GM23248 (cell line): Measurements from ENCODE around the gene C5. TPM values are rescaled to one million over a fixed set of nuclear protein-coding genes. Genes with fewer than 3 reads are reported as not detected.

ENCODE experiments used
- DNase-seq: peaks from one replicate; pipeline ENCODE4 v3.0.0-alpha.2; 2015
- H2AFZ ChIP-seq: fragments of 200-600 bp; sonication (generic); 2 replicates; pipeline ENCODE4 v1.6.1; 2016; ENCODE audit warnings: antibody characterized with exemption
- H3F3A ChIP-seq: fragments of 200-600 bp; sonication (generic); 2 replicates; pipeline ENCODE4 v1.6.1; 2016; ENCODE audit warnings: mild to moderate bottlenecking, antibody characterized with exemption, mixed run types; ENCODE audit not compliant: insufficient read depth
- H3K27ac ChIP-seq: fragments of 200-600 bp; sonication (generic); 2 replicates; pipeline ENCODE4 v1.5.1; 2016; ENCODE audit warnings: mild to moderate bottlenecking
- H3K27me3 ChIP-seq: fragments of 200-600 bp; sonication (generic); replicated peaks from 2 replicates; pipeline ENCODE4 v1.6.1; 2016; ENCODE audit warnings: mild to moderate bottlenecking; ENCODE audit not compliant: insufficient read depth
- H3K36me3 ChIP-seq: fragments of 200-600 bp; sonication (generic); 2 replicates; pipeline ENCODE4 v1.6.1; 2016; ENCODE audit warnings: low read depth, mild to moderate bottlenecking
- H3K4me1 ChIP-seq: fragments of 200-600 bp; sonication (generic); 2 replicates; pipeline ENCODE4 v1.6.1; 2016; ENCODE audit warnings: mild to moderate bottlenecking; ENCODE audit not compliant: insufficient read depth
- H3K4me2 ChIP-seq: fragments of 200-600 bp; sonication (generic); one replicate; pipeline ENCODE4 v1.6.1; 2016; ENCODE audit warnings: mild to moderate bottlenecking; ENCODE audit not compliant: unreplicated experiment
- H3K4me3 ChIP-seq: fragments of 200-600 bp; sonication (generic); 2 replicates; pipeline ENCODE4 v1.5.1; 2016; ENCODE audit warnings: mild to moderate bottlenecking
- H3K79me2 ChIP-seq: fragments of 200-600 bp; sonication (generic); 2 replicates; pipeline ENCODE4 v1.6.1; 2016; ENCODE audit warnings: mild to moderate bottlenecking; ENCODE audit not compliant: insufficient read depth
- H3K9ac ChIP-seq: fragments of 200-600 bp; sonication (generic); 2 replicates; pipeline ENCODE4 v1.6.1; 2016; ENCODE audit warnings: mild to moderate bottlenecking
- H3K9me2 ChIP-seq: fragments of 200-600 bp; sonication (generic); 2 replicates; pipeline ENCODE4 v1.6.1; 2016; ENCODE audit warnings: mixed run types, mild to moderate bottlenecking, moderate library complexity; ENCODE audit not compliant: insufficient read depth
- H3K9me3 ChIP-seq: fragments of 200-600 bp; sonication (generic); one replicate; pipeline ENCODE4 v1.6.1; 2017; ENCODE audit warnings: low read depth
- H4K20me1 ChIP-seq: fragments of 200-600 bp; sonication (generic); 2 replicates; pipeline ENCODE4 v1.6.0; 2016; ENCODE audit not compliant: insufficient read depth
- EZH2 ChIP-seq: fragments of 200-600 bp; sonication (generic); IDR thresholded peaks from 2 replicates; pipeline ENCODE4 v1.6.1; 2018; ENCODE audit warnings: antibody characterized with exemption, mild to moderate bottlenecking; ENCODE audit not compliant: insufficient read depth, poor library complexity, severe bottlenecking
- EZH2phosphoT487 ChIP-seq: fragments of 200-600 bp; sonication (generic); IDR thresholded peaks from 2 replicates; pipeline ENCODE4 v1.6.1; 2018; ENCODE audit warnings: antibody characterized with exemption, moderate library complexity, mild to moderate bottlenecking, low read depth; ENCODE audit not compliant: insufficient read depth
- WGBS, 2 experiments: methylation state at CpG; one replicate each; pipeline ENCODE4 v1.1.6; 2015 to 2017; ENCODE audit warnings: low lambda C conversion rate in 2 of 2, low coverage in 1 of 2; ENCODE audit errors: missing lambda C conversion rate in 2 of 2; 5-methylcytosine and 5-hydroxymethylcytosine counted together
- in situ Hi-C: fragments of 300-500 bp; cut with MboI; formaldehyde crosslinking; loops from 2 replicates; pipeline ENCODE4 v1.15.0; 2020
- polyA plus RNA-seq: library from polyadenylated mRNA; unstranded; fragments of >200 nt; fragmentation: Nextera tagmentation; extraction: Ambion mirVana; gene quantifications from 2 replicates; pipeline ENCODE4 v1.2.1, GENCODE V29; 2016
- total RNA-seq: library from RNA; depleted of rRNA; stranded (reverse); fragments of >200 nt; shearing (Covaris generic); gene quantifications from 2 replicates; pipeline ENCODE4 v1.2.3, GENCODE V29; 2014

C5 gene
- total and polyA plus RNA-seq, 2 experiments from 2014 or later = 1.2 to 1.6 TPM

DNA sequence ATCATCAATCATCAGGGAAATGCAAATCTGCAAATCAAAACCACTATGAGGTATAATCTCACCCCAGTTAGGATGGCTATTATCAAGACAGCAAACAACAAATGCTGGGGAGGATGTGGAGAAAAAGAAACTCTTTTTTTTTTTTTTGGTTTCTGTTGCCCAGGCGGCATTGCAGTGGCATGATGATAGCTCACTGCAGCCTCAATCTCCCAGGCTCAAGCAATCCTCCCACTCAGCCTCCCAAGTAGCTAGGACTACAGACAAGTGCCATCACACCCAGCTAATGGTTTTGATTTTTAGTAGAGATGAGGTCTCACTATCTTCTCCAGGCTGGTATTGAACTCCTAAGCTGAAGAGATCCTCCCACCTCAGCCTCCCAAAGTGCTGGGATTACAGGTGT is 19.3 kb upstream of the C5 start:
- in situ Hi-C loops = loop anchor here (5.0 to 10.0 kb wide), 2 partner anchors 82 to 315 kb away; no protein-coding TSS in a partner anchor
- Histone ChIP-seq H3K4me1 (peaks cover 15% of the 10 kb centered on the region), H4K20me1 (no peaks in the 10 kb centered on the region), H3K9me2 (no peaks in the 10 kb centered on the region), H3K27ac (no peak overlapping the region), H3K79me2 (no peaks in the 10 kb centered on the region), H3K9me3 (no peaks in the 10 kb centered on the region), H3K36me3 (no peaks in the 10 kb centered on the region), H3F3A (peaks cover 38% of the 10 kb centered on the region), H3K27me3 (no peaks in the 10 kb centered on the region), H3K4me3 (no peak overlapping the region), H3K9ac (no peak overlapping the region), H2AFZ (no peak overlapping the region), H3K4me2 (no peak overlapping the region)
- no peak for DNase-seq
- TF ChIP-seq EZH2phosphoT487 (no peak), EZH2 (no peak)
- 80 to 93% methylated on average over 1 of the region's 1 CpG for WGBS, 2 experiments

DNA sequence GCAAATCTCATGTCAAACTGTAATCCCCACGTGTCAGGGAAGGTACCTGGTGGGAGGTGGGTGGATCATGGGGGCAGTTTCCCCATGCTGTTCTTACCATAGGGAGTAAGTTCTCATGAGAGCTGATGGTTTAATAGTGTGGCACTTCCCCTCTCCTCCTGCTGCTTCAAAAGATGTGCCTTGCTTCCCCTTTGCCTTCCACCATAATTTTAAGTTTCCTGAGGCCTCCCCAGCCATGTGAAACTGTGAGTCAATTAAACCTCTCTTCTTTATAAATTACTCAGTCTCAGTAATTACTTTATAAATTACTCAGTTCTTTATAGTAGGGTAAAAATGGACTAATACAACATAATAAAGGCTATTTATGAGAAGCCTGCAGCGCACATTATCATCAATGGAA is 17.6 kb upstream of the C5 start:
- H4K20me1 ChIP-seq = no peaks in the 10 kb centered on the region
- H3K27ac ChIP-seq = no peak overlapping the region
- no peaks in the 10 kb centered on the region for H3K27me3 ChIP-seq
- no peaks in the 10 kb centered on the region for H3K79me2 ChIP-seq
- H3K9ac ChIP-seq = no peak overlapping the region
- peaks cover 21% of the 10 kb centered on the region for H3F3A ChIP-seq
- DNase-seq = no peak
- H3K4me1 ChIP-seq = peaks cover 2% of the 10 kb centered on the region
- no peaks in the 10 kb centered on the region for H3K36me3 ChIP-seq
- no peaks in the 10 kb centered on the region for H3K9me3 ChIP-seq
- 64 to 75% methylated on average over 2 of the region's 2 CpGs for WGBS, 2 experiments
- no peaks in the 10 kb centered on the region for H3K9me2 ChIP-seq
- no peak overlapping the region for H2AFZ ChIP-seq
- no peak overlapping the region for H3K4me3 ChIP-seq
- in situ Hi-C loops = loop anchor here (5.0 to 10.0 kb wide), 2 partner anchors 80 to 313 kb away; no protein-coding TSS in a partner anchor
- no peak overlapping the region for H3K4me2 ChIP-seq
- TF ChIP-seq EZH2phosphoT487 (no peak), EZH2 (no peak)

DNA sequence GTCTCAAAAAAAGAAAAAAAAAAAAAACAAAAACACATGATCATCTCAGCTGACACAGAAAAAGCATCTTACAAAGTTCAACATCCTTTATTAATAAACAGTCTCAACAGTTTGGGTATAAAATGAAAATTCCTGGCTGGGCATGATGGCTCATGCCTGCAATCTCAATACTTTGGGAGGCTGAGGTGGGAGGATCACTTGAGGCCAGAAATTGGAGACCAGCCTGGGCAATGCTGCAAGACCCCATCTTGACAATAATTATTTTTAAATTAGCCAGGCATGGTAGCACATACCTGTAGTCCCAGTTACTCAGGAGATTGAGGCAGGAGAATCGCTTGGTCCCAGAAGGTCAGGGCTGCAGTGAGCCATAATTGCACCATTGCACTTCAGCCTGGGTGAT is 16.8 kb upstream of the C5 start:
- Histone ChIP-seq H3K9ac (no peak overlapping the region), H3K9me3 (no peaks in the 10 kb centered on the region), H4K20me1 (no peaks in the 10 kb centered on the region), H3K27ac (no peak overlapping the region), H3F3A (peaks cover 15% of the 10 kb centered on the region), H3K27me3 (no peaks in the 10 kb centered on the region), H3K79me2 (no peaks in the 10 kb centered on the region), H3K4me3 (no peak overlapping the region), H3K4me1 (no peaks in the 10 kb centered on the region), H3K9me2 (no peaks in the 10 kb centered on the region), H2AFZ (no peak overlapping the region), H3K4me2 (no peak overlapping the region), H3K36me3 (no peaks in the 10 kb centered on the region)
- 100% methylated on average over 1 of the region's 1 CpG for WGBS, 2 experiments
- DNase-seq = no peak
- TF ChIP-seq EZH2phosphoT487 = no peak
- TF ChIP-seq EZH2 = no peak
- in situ Hi-C loops = loop anchor here (5.0 to 10.0 kb wide), 2 partner anchors 80 to 312 kb away; no protein-coding TSS in a partner anchor

DNA sequence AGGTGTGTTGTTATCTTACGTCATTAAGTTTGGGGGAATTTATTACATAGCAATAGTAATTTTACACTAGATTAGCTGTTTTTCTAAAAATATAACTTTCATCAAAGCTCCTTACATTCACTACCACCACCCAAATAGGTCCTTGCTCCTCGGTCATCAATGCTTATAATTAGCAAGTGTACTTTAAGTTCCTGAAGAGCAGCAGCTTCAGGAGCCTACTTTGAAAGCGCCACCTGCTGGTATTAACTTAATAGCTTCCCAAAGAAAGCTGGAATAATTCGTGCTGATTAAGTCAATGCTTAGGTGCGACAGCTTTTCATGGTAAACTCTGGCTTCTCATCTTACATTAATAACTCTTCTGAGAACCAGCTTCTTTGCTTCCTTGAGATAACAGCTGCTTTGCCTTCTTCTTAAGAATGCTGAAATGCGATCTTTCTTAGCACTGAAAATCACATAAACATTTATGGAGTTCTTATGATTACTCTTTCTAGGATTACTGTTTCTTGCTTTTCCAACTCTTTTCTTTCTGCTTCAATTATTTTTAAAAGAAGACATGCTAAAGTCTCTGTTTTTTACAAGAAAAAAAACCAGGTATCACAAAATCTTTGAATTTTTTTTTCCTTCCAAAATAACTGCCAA is 10.0 kb upstream of the C5 start:
- Histone ChIP-seq H3K27me3 (no peaks in the 10 kb centered on the region), H3K9ac (no peak overlapping the region), H3K36me3 (no peaks in the 10 kb centered on the region), H4K20me1 (no peaks in the 10 kb centered on the region), H3K4me3 (peak overlapping the region; percentile 34; the same call in 1 of the 2 replicates), H3K79me2 (no peaks in the 10 kb centered on the region), H3K27ac (no peak overlapping the region), H3F3A (no peaks in the 10 kb centered on the region), H3K9me3 (no peaks in the 10 kb centered on the region), H3K9me2 (no peaks in the 10 kb centered on the region), H3K4me2 (peak overlapping the region; percentile 57), H3K4me1 (no peaks in the 10 kb centered on the region), H2AFZ (peak overlapping the region; percentile 69)
- in situ Hi-C loops = loop anchor here (10.0 kb wide), 1 partner anchor 305 kb away; no protein-coding TSS in a partner anchor
- TF ChIP-seq EZH2phosphoT487 = no peak
- no peak for TF ChIP-seq EZH2
- 18 to 22% methylated on average over 6 of the region's 6 CpGs for WGBS, 2 experiments
- peak; percentile 84 for DNase-seq
